Activated CD4-positive, alpha-beta T cell treated with anti-CD3 and anti-CD28 coated beads for 36 hours (primary cell): ENCODE results near the gene PPP6R1. TPM values are rescaled to one million over a fixed set of nuclear protein-coding genes. Genes with fewer than 3 reads are reported as not detected.
"Not testable (repeated sequence)": the region's sequence is repeated elsewhere in the genome, so short reads cannot be mapped to it uniquely, and the experiment has no call there.

Source experiments
- ATAC-seq: fragments of 200-7000 bp; cut with Tn5 transposase; one replicate; pipeline ENCODE4 v1.10.0; 2021; ENCODE audit warnings: mild to moderate bottlenecking, moderate library complexity
- CTCF ChIA-PET: fragments of 350-600 bp; sonication (Branson Sonifier 250); formaldehyde crosslinking; loops from one replicate; lab custom pipeline; 2021; ENCODE audit warnings: antibody characterized with exemption; lab: Charles Lee
- POLR2A ChIA-PET: fragments of 350-600 bp; sonication (Branson Sonifier 250); formaldehyde crosslinking; loops from one replicate; lab custom pipeline; 2021; ENCODE audit warnings: antibody characterized with exemption, inconsistent platforms; lab: Charles Lee
- DNase-seq: peaks from one replicate; pipeline ENCODE4 v3.0.0-alpha.2; 2020
- H3K27ac Mint-ChIP-seq: one replicate; pipeline ENCODE4 v1.8.0; 2021; ENCODE audit warnings: mixed read lengths
- H3K27me3 Mint-ChIP-seq: one replicate; pipeline ENCODE4 v1.8.0; 2021; ENCODE audit warnings: mixed read lengths
- H3K36me3 Mint-ChIP-seq: one replicate; pipeline ENCODE4 v1.8.0; 2021; ENCODE audit warnings: low read depth, mixed read lengths
- H3K4me1 Mint-ChIP-seq: one replicate; pipeline ENCODE4 v1.8.0; 2021; ENCODE audit warnings: mixed read lengths
- H3K4me3 Mint-ChIP-seq: one replicate; pipeline ENCODE4 v1.8.0; 2021; ENCODE audit warnings: mild to moderate bottlenecking, moderate library complexity, mixed read lengths
- H3K9me3 Mint-ChIP-seq: one replicate; pipeline ENCODE4 v1.8.0; 2021; ENCODE audit warnings: low read depth, mixed read lengths
- intact Hi-C, 2 experiments: fragments of 100-400 bp; cut with DNase I in 1 of 2; cut with micrococcal nuclease in 1 of 2; formaldehyde crosslinking; loops; one replicate each; pipeline versions ENCODE4 v1.14.2 to v1.15.1; 2022 to 2024; cut with DNase I, micrococcal nuclease
- total RNA-seq, 2 experiments: library from RNA; stranded (reverse); gene quantifications; one replicate each; pipeline ENCODE4 v1.2.3, GENCODE V29; 2021

The PPP6R1 gene
- total RNA-seq, 2 experiments from 2014 or later: 177 to 201 TPM

- H3K27me3 Mint-ChIP-seq: peaks cover 29% of the 10 kb centered on the region
These were observed 45.3 kb downstream of the PPP6R1 start for GRCh38 chr19:55213547-55213946.

GRCh38 chr19:55212447-55212846 is 46.4 kb downstream of the PPP6R1 start:
- H3K4me3 Mint-ChIP-seq: no peak overlapping the region
- CTCF ChIA-PET: interaction anchor here (0.6 to 0.7 kb wide), 2 partner anchors 48 to 290 kb away, joined by 3 read pairs; no protein-coding TSS in a partner anchor
- DNase-seq: peak; percentile 78
- H3K4me1 Mint-ChIP-seq: peaks cover 11% of the 10 kb centered on the region
- H3K36me3 Mint-ChIP-seq: peaks cover 3% of the 10 kb centered on the region
- POLR2A ChIA-PET: interaction anchor here (0.6 to 0.7 kb wide), 2 partner anchors 264 to 292 kb away, joined by 3 read pairs; no protein-coding TSS in a partner anchor
- H3K27ac Mint-ChIP-seq: no peak overlapping the region
- H3K27me3 Mint-ChIP-seq: peaks cover 29% of the 10 kb centered on the region
- peaks cover 6% of the 10 kb centered on the region for H3K9me3 Mint-ChIP-seq
- ATAC-seq: no peak
- intact Hi-C loops: loop anchor here in 1 of 2 experiments (2.0 kb wide), 1 partner anchor 206 kb away; no protein-coding TSS in a partner anchor

More at GRCh38 chr19:55213547-55213946, 45.3 kb downstream of the PPP6R1 start:
- ATAC-seq (no peak), DNase-seq (no peak)
- H3K36me3 Mint-ChIP-seq: peaks cover 3% of the 10 kb centered on the region
- peaks cover 6% of the 10 kb centered on the region for H3K9me3 Mint-ChIP-seq
- no peak overlapping the region for H3K4me3 Mint-ChIP-seq
- ChIA-PET CTCF (no interaction called here), POLR2A (no interaction called here)
- H3K27ac Mint-ChIP-seq: no peak overlapping the region
- intact Hi-C loops: loop anchor here in 1 of 2 experiments (2.0 kb wide), 1 partner anchor 205 kb away; no protein-coding TSS in a partner anchor
- H3K4me1 Mint-ChIP-seq: peaks cover 15% of the 10 kb centered on the region

DNA sequence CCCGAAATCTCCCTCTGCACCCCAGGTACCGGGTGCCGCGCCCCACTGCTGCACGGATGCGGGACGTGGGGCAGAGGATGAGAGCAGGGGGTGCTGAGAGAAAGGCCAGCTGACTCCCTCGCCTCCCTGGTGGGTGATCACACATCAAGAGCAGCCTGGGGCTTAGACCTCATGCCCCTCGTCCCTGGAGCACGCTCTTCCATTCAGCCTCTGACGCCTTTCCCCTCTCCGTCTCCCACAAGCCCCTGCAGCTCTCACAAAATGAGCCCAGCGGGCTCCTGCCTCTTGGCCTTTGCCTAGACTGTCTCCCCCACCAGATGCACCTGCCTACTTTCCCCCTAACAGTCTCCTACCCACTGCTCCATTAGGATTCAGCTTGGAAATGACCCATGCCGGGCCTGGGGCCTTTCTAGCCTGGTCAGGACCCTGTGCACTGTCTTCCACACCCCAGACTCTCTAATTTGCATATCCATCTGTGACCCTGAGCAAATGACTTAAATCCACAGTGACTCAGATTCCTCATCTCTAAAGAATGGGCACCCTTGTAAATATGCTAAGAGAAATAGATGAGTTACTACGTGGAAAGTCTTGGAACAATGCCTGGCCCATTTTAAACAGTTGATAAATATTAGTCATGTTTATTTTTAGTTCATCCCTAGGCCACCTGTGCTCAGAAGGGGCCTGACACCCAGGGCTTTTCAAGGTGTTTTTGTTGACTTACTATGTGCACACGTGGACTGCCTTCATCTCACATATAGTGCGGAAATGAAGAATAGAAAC is 48.9 kb downstream of the PPP6R1 start:
- Mint-ChIP-seq H3K36me3 (peaks cover 3% of the 10 kb centered on the region), H3K9me3 (peaks cover 5% of the 10 kb centered on the region), H3K27me3 (peaks cover 29% of the 10 kb centered on the region), H3K27ac (no peak overlapping the region), H3K4me3 (no peak overlapping the region), H3K4me1 (peaks cover 2% of the 10 kb centered on the region)
- intact Hi-C loops: no loop called here
- ATAC-seq (no peak), DNase-seq (no peak)
- CTCF ChIA-PET: no interaction called here
- POLR2A ChIA-PET: no interaction called here

DNA sequence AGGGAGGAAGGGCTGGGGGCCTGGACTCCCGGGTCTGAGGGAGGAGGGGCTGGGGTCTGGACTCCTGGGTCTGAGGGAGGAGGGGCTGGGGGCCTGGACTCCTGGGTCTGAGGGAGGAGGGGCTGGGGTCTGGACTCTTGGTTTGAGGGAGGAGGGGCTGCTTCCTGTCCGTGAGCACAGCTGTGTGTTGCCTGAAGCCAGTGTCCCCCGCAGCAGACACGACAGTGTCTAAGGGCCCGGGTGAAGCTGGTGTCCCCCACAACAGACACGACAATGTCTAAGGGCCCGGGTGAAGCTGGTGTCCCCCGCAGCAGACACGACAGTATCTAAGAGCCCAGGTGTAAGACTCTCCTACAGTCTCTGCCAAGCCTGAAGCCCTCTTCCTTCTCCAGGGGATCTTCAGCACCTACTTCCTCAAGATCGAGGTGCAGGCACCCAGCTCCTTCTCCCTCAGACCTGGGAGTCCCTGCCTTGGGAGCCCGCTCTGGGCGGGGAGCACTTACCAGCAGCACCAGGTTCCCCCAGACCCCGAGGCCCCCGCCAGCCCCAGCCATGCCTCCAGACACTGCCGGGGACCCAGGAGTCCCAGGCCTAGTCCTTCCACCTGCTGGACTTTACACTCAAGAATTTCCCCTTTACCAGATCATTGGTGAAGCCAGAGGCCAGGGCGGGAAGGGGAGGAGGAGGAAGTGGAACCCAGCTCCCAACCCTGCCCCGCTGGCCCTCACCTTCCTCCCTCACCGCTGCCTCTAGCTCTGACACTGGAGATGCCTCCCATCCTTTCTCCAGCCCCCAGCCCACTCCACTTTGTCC is 49.7 kb downstream of the PPP6R1 start, which contains the start of gene PTPRH:
TSS of gene PTPRH (minus strand) at position 622 of the 813 bp plus-strand sequence. CDS start at position 554, 68 bp downstream.
- POLR2A ChIA-PET: interaction anchor here (0.5 kb wide), 1 partner anchor 16 kb away, joined by 4 read pairs; no protein-coding TSS in a partner anchor
- Mint-ChIP-seq H3K4me1 (peaks cover 2% of the 10 kb centered on the region), H3K36me3 (peaks cover 3% of the 10 kb centered on the region), H3K27ac (no peak within 1 kb of the TSS), H3K4me3 (no peak within 1 kb of the TSS), H3K9me3 (peaks cover 5% of the 10 kb centered on the region), H3K27me3 (peaks cover 26% of the 10 kb centered on the region)
- ATAC-seq (no peak), DNase-seq (no peak)
- CTCF ChIA-PET: no interaction called here
- intact Hi-C loops: no loop called here

DNA sequence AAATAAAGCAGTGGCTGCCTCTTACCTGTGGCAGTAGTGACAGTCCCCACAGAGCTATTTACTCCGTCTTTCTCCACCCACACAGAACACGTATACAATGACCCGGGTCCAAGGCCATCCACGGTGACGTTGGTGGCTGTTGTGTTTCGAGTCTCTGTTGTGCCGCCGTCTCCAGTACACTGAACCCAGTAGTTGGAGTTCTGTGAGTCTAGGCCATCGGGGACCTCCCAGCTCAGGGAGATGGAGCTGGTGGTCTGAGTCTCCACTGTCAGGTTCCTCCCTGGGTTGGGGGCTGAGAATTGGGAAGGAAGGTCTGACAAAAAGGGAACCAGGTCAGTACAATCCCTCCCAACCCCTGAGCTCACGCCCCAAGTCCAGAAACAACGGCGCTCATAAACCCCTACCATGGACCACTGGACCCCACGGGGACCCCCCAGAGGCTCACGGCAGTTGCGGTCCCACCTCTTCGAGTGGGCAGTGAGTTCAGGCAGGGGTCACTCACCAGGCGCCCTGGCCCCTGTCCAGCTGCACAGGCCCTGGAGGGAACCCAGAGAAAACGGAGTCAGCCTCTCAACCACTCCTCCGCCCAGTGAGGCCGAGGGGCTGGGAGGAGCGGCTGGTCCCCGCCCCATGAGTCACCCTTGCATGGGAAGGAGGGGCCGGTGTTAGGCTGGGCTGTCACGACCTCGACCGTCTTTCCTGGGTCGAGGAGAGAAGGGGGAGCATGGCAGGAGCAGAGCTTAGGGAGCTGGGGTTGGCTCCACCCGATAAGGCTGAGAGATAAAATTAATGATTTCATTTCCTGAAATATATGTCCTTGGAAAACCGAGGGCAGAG is 51.9 kb downstream of the PPP6R1 start:
- ChIA-PET CTCF (no interaction called here), POLR2A (no interaction called here)
- DNase-seq: peak; percentile 76
- no peak overlapping the region for H3K27ac Mint-ChIP-seq
- intact Hi-C loops: no loop called here
- no peaks in the 10 kb centered on the region for H3K9me3 Mint-ChIP-seq
- no peaks in the 10 kb centered on the region for H3K36me3 Mint-ChIP-seq
- no peak overlapping the region for H3K4me3 Mint-ChIP-seq
- peak; percentile 96 for ATAC-seq
- peaks cover 2% of the 10 kb centered on the region for H3K4me1 Mint-ChIP-seq
- H3K27me3 Mint-ChIP-seq: peaks cover 25% of the 10 kb centered on the region

- ATAC-seq, H3K4me3 Mint-ChIP-seq, H3K9me3 Mint-ChIP-seq, H3K27ac Mint-ChIP-seq, CTCF ChIA-PET, POLR2A ChIA-PET, H3K4me1 Mint-ChIP-seq, DNase-seq, H3K36me3 Mint-ChIP-seq, intact Hi-C loops: not testable (repeated sequence)
- peaks cover 18% of the 10 kb centered on the region for H3K27me3 Mint-ChIP-seq
These were observed 56.6 kb downstream of the PPP6R1 start for GRCh38 chr19:55202199-55202598.

DNA sequence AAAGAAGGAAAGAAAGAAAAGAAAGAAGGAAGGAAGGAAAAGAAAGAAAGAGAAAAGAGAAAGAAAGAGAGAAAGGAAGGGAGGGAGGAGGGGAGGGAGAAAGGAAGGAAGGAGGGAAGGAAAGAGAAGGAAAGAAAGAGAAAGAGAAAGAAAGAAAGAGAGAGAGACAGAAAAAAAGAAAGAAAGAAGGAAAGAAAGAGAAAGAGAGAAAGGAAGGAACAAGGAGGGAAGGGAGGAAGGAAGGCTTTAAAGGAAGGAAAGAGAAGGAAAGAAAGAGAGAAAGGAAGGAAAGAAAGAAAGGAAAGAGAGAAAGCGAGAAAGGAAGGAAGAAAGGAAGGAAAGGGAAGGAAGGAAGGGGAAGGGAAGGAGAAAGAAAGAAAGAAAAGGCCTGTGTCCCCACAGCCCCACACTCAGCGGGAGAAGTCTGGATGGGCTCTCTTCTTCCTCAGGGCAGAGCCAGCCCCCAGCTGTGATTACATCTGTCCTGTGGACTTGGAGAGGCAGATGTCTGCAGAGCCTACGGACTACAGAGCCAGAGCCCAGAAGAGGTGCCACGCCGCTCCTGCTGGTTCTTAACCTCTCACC is 59.1 kb downstream of the PPP6R1 start:
- no peaks in the 10 kb centered on the region for H3K36me3 Mint-ChIP-seq
- no peaks in the 10 kb centered on the region for H3K4me1 Mint-ChIP-seq
- H3K4me3 Mint-ChIP-seq: no peak overlapping the region
- no peak for DNase-seq
- H3K27me3 Mint-ChIP-seq: peaks cover 11% of the 10 kb centered on the region
- H3K27ac Mint-ChIP-seq: no peak overlapping the region
- no peak for ATAC-seq
- ChIA-PET CTCF (no interaction called here), POLR2A (no interaction called here)
- no peaks in the 10 kb centered on the region for H3K9me3 Mint-ChIP-seq
- intact Hi-C loops: no loop called here

GRCh38 chr19:55198651-55199050 is 60.2 kb downstream of the PPP6R1 start:
- Mint-ChIP-seq H3K27me3 (peaks cover 9% of the 10 kb centered on the region), H3K4me1 (no peaks in the 10 kb centered on the region), H3K9me3 (no peaks in the 10 kb centered on the region), H3K27ac (no peak overlapping the region), H3K36me3 (no peaks in the 10 kb centered on the region), H3K4me3 (no peak overlapping the region)
- intact Hi-C loops: no loop called here
- no peak for ATAC-seq
- ChIA-PET CTCF (interaction anchor here (0.8 kb wide), 1 partner anchor 356 kb away, joined by 3 read pairs; no protein-coding TSS in a partner anchor), POLR2A (no interaction called here)
- no peak for DNase-seq

DNA sequence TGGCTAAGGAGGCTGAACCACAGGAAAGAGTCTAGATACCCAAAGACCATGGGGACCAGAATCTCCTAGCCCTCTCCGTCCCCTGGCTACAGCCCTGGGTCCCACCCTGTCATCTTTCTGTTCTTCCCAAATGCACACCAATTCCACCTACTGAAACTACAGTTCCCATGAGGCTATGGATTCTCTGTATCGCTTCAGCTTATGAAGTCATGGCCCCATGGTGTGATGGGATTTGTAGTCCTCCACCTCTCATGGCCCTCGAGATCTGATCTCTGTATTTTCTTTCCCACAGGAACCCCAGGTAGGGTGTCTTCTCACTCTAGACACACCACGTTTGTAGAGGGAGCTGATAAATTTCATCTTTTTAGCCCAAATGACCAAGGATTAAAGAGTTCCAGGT is 61.3 kb downstream of the PPP6R1 start:
- Mint-ChIP-seq H3K27ac (no peak overlapping the region), H3K4me3 (no peak overlapping the region), H3K4me1 (no peaks in the 10 kb centered on the region), H3K27me3 (peaks cover 13% of the 10 kb centered on the region), H3K36me3 (no peaks in the 10 kb centered on the region), H3K9me3 (no peaks in the 10 kb centered on the region)
- intact Hi-C loops: no loop called here
- CTCF ChIA-PET: interaction anchor here (0.7 kb wide), 1 partner anchor 296 kb away, joined by 3 read pairs; no protein-coding TSS in a partner anchor
- ATAC-seq (peak; percentile 57), DNase-seq (no peak)
- POLR2A ChIA-PET: no interaction called here

- ATAC-seq (no peak), DNase-seq (no peak)
- Mint-ChIP-seq H3K27ac (no peak overlapping the region), H3K27me3 (peaks cover 13% of the 10 kb centered on the region), H3K9me3 (no peaks in the 10 kb centered on the region), H3K36me3 (no peaks in the 10 kb centered on the region), H3K4me3 (no peak overlapping the region), H3K4me1 (no peaks in the 10 kb centered on the region)
- CTCF ChIA-PET: interaction anchor here (0.7 kb wide), 1 partner anchor 297 kb away, joined by 3 read pairs; no protein-coding TSS in a partner anchor
- intact Hi-C loops: no loop called here
- POLR2A ChIA-PET: no interaction called here
These were observed 62.0 kb downstream of the PPP6R1 start for GRCh38 chr19:55196803-55197202.
